ENCODE results near the gene PRRX1. TPM values are rescaled to one million over a fixed set of nuclear protein-coding genes. Genes with fewer than 3 reads are reported as not detected.
A peak's percentile ranks its signal among the peaks of the same experiment; 100 is the strongest.

The PRRX1 gene
- polyA plus RNA-seq, 6 donors from 2014 or later = not detected

- ATAC-seq (ENCODE audit: low read depth in 2 of 2) (no peak), DNase-seq (no peak)
- H3K36me3 Mint-ChIP-seq = peaks cover 0 to 8% of the 10 kb centered on the region in 2 donors
- H3K4me3 Mint-ChIP-seq = peak overlapping the region in 1 of 8 donors; percentile 33
- peaks cover 0 to 24% (median 4%) of the 10 kb centered on the region in 3 donors for H3K4me1 Mint-ChIP-seq
- peaks cover 0 to 5% (median 0%) of the 10 kb centered on the region in 7 donors for H3K9me3 Mint-ChIP-seq
- H3K27me3 Mint-ChIP-seq = peaks cover 68 to 74% (median 71%) of the 10 kb centered on the region in 3 donors
- H3K27ac Mint-ChIP-seq = no peak overlapping the region
Measured at GRCh38 chr1:170659399-170660035, 4.4 kb upstream of the PRRX1 start.

- DNase-seq (no peak), ATAC-seq (ENCODE audit: low read depth in 2 of 2) (no peak)
- H3K9me3 Mint-ChIP-seq = peaks cover 0 to 5% (median 0%) of the 10 kb centered on the region in 7 donors
- no peak overlapping the region for H3K27ac Mint-ChIP-seq
- no peak overlapping the region for H3K4me3 Mint-ChIP-seq
- peaks cover 0 to 31% (median 4%) of the 10 kb centered on the region in 3 donors for H3K4me1 Mint-ChIP-seq
- H3K36me3 Mint-ChIP-seq = peaks cover 0 to 8% of the 10 kb centered on the region in 2 donors
- peaks cover 68 to 77% (median 73%) of the 10 kb centered on the region in 3 donors for H3K27me3 Mint-ChIP-seq
Measured at GRCh38 chr1:170660281-170660713, 3.6 kb upstream of the PRRX1 start.

GRCh38 chr1:170660871-170661645 is 2.9 kb upstream of the PRRX1 start:
- Mint-ChIP-seq H3K27me3 (peaks cover 68 to 78% (median 73%) of the 10 kb centered on the region in 3 donors), H3K27ac (no peak overlapping the region), H3K9me3 (peaks cover 0 to 5% (median 0%) of the 10 kb centered on the region in 7 donors), H3K4me3 (no peak overlapping the region), H3K36me3 (peaks cover 0 to 8% of the 10 kb centered on the region in 2 donors), H3K4me1 (peaks cover 0 to 37% (median 4%) of the 10 kb centered on the region in 3 donors)
- DNase-seq (no peak), ATAC-seq (ENCODE audit: low read depth in 2 of 2) (no peak)

- H3K27ac Mint-ChIP-seq = no peak overlapping the region
- H3K36me3 Mint-ChIP-seq = peaks cover 0 to 14% of the 10 kb centered on the region in 2 donors
- H3K4me1 Mint-ChIP-seq = peaks cover 0 to 39% (median 4%) of the 10 kb centered on the region in 3 donors
- DNase-seq = no peak
- peaks cover 0 to 5% (median 2%) of the 10 kb centered on the region in 7 donors for H3K9me3 Mint-ChIP-seq
- no peak overlapping the region for H3K4me3 Mint-ChIP-seq
- ATAC-seq (ENCODE audit: low read depth in 2 of 2) = no peak
- H3K27me3 Mint-ChIP-seq = peaks cover 67 to 84% (median 75%) of the 10 kb centered on the region in 3 donors
Measured at GRCh38 chr1:170661646-170662411, 2.1 kb upstream of the PRRX1 start.

GRCh38 chr1:170662561-170663403 is 1.1 kb upstream of the PRRX1 start:
- ATAC-seq (ENCODE audit: low read depth in 2 of 2) (no peak), DNase-seq (no peak)
- Mint-ChIP-seq H3K36me3 (peaks cover 0 to 15% of the 10 kb centered on the region in 2 donors), H3K4me1 (peaks cover under 1 to 40% (median 4%) of the 10 kb centered on the region in 3 donors), H3K27ac (no peak overlapping the region), H3K4me3 (no peak overlapping the region), H3K27me3 (peaks cover 66 to 84% (median 76%) of the 10 kb centered on the region in 3 donors), H3K9me3 (peaks cover 0 to 5% (median 2%) of the 10 kb centered on the region in 7 donors)

- Mint-ChIP-seq H3K36me3 (peaks cover 0 to 15% of the 10 kb centered on the region in 2 donors), H3K27ac (peak overlapping the region in 1 of 6 donors; percentile 22), H3K9me3 (peaks cover 0 to 4% (median 2%) of the 10 kb centered on the region in 7 donors), H3K27me3 (peaks cover 67 to 88% (median 76%) of the 10 kb centered on the region in 3 donors), H3K4me3 (peak overlapping the region in 3 of 8 donors; percentile 2 to 45 (median 29)), H3K4me1 (peaks cover 4 to 46% (median 6%) of the 10 kb centered on the region in 3 donors)
- ATAC-seq (ENCODE audit: low read depth in 2 of 2) (no peak), DNase-seq (no peak)
Measured at GRCh38 chr1:170663404-170664092, 383 bp upstream of the PRRX1 start.

GRCh38 chr1:170664828-170665612 is 1.1 kb downstream of the PRRX1 start:
- DNase-seq (no peak), ATAC-seq (ENCODE audit: low read depth in 2 of 2) (no peak)
- peak overlapping the region in 4 of 8 donors; percentile 5 to 68 (median 41) for H3K4me3 Mint-ChIP-seq
- H3K4me1 Mint-ChIP-seq = peaks cover 4 to 49% (median 6%) of the 10 kb centered on the region in 3 donors
- no peak overlapping the region for H3K27ac Mint-ChIP-seq
- H3K9me3 Mint-ChIP-seq = peaks cover 0 to 9% (median 2%) of the 10 kb centered on the region in 7 donors
- peaks cover 69 to 89% (median 81%) of the 10 kb centered on the region in 3 donors for H3K27me3 Mint-ChIP-seq
- peaks cover 0 to 15% of the 10 kb centered on the region in 2 donors for H3K36me3 Mint-ChIP-seq

- ATAC-seq (ENCODE audit: low read depth in 2 of 2) = no peak
- H3K36me3 Mint-ChIP-seq = peaks cover 0 to 15% of the 10 kb centered on the region in 2 donors
- DNase-seq = no peak
- H3K27ac Mint-ChIP-seq = no peak overlapping the region
- H3K4me3 Mint-ChIP-seq = peak overlapping the region in 1 of 8 donors; percentile 44
- H3K4me1 Mint-ChIP-seq = peaks cover 4 to 49% (median 6%) of the 10 kb centered on the region in 3 donors
- peaks cover 71 to 89% (median 81%) of the 10 kb centered on the region in 3 donors for H3K27me3 Mint-ChIP-seq
- H3K9me3 Mint-ChIP-seq = peaks cover 0 to 9% (median 2%) of the 10 kb centered on the region in 7 donors
Measured at GRCh38 chr1:170665629-170666028, 1.7 kb downstream of the PRRX1 start.

- Mint-ChIP-seq H3K27ac (no peak overlapping the region), H3K4me3 (peak overlapping the region in 1 of 8 donors; percentile 74), H3K36me3 (peaks cover 0 to 15% of the 10 kb centered on the region in 2 donors), H3K9me3 (peaks cover 0 to 6% (median 0%) of the 10 kb centered on the region in 7 donors), H3K4me1 (peaks cover 0 to 43% (median 6%) of the 10 kb centered on the region in 3 donors), H3K27me3 (peaks cover 75 to 91% (median 84%) of the 10 kb centered on the region in 3 donors)
- DNase-seq (no peak), ATAC-seq (ENCODE audit: low read depth in 2 of 2) (no peak)
Measured at GRCh38 chr1:170666541-170667254, 2.8 kb downstream of the PRRX1 start.

- H3K36me3 Mint-ChIP-seq = peaks cover 0 to 13% of the 10 kb centered on the region in 2 donors
Measured at GRCh38 chr1:170668209-170669106, 4.5 kb downstream of the PRRX1 start.

More at GRCh38 chr1:170668209-170669106, 4.5 kb downstream of the PRRX1 start:
- peaks cover 80 to 90% (median 89%) of the 10 kb centered on the region in 3 donors for H3K27me3 Mint-ChIP-seq
- no peak for DNase-seq
- no peak overlapping the region for H3K27ac Mint-ChIP-seq
- peaks cover 0 to 6% (median 0%) of the 10 kb centered on the region in 7 donors for H3K9me3 Mint-ChIP-seq
- no peak for ATAC-seq (ENCODE audit: low read depth in 2 of 2)
- H3K4me3 Mint-ChIP-seq = no peak overlapping the region
- H3K4me1 Mint-ChIP-seq = peaks cover 0 to 34% (median 6%) of the 10 kb centered on the region in 3 donors
